SK-MEL-5 (cell line): ENCODE data around the gene KTI12. TPM values are rescaled to one million over a fixed set of nuclear protein-coding genes. Genes with fewer than 3 reads are reported as not detected.

Experiments
- DNase-seq: peaks from one replicate; pipeline ENCODE4 v3.0.0-alpha.2; 2016; ENCODE audit warnings: low read depth, low spot score
- in situ Hi-C: cut with HindIII; loops from 2 replicates; pipeline ENCODE4 v1.10.0; 2016; ENCODE audit warnings: low sequenced_read_pairs, high pct_unique_total_duplicates, low pct_unique_long_range_greater_than_20kb
- small RNA-seq, 2 experiments: library from RNA; depleted of rRNA; stranded (forward); fragments of <200 nt; gene quantifications; one replicate each; pipeline ENCODE3, GENCODE V24; 2014
- total RNA-seq: library from RNA; depleted of rRNA; stranded (reverse); fragments of >200 nt; shearing (Covaris generic); gene quantifications from 2 replicates; pipeline ENCODE4 v1.2.3, GENCODE V29; 2014; rRNA removed

The KTI12 gene
- total RNA-seq, 1 experiment from 2014 or later = 13.3 TPM

DNA sequence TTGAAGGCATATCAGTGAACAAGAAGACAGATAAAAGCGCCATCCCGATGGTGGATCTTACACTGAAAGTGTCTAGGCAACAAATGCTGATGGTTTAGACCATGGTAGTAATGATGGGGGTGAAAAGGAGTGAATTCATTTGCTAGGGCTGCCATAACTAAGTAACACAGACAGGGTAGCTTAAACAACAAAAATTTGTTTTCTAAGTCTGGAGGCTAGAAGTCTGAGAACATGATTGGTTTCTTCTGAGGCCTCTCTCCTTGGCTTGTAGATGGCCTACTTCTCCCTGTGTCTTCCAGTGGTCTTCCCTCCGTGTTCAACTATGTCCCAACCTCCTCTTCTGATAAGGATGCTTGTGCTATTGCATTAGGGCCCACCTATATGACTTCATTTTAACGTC is 29.7 kb downstream of the KTI12 start:
- no peak for DNase-seq
- in situ Hi-C loops = no loop called here

DNA sequence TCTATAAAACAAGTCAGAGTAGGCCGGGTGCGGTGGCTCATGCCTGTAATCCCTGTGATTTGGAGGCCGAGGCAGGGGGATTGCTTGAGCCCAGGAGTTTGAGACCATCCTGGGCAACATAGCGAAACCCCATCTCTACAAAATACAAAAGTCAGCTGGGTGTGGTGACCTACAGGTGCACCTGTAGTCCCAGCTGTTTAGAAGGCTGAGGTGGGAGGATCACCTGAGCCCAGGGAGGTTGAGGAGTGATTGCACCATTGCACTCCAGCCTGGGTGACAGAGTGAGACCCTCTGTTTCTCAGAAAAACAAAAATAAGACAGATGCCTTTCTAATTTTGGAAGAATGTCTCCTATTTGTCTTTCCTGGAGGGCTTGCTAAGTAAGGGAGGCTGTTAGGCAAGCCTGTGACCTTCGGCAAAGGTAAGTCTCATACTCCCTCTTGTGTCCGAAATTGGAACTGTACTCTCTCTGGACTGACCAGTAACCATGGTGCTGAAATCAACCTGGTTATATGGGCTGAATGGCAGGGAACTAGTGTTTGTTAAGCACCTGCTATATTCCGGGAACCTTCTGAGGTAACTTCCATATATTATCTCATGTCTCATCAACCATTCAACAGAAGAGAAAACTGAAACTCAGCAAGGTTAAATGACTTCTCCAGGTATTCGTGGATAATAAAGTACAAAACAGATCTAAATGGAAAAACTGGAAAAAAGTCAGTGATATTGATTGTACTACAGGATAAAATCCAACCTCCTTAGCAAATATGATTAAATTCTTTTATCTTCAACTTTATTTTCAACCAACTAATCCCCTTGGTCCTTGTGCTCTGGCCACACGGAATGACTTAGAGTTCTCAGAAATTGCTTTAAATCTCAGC is 31.3 kb downstream of the KTI12 start:
- in situ Hi-C loops = no loop called here

DNA sequence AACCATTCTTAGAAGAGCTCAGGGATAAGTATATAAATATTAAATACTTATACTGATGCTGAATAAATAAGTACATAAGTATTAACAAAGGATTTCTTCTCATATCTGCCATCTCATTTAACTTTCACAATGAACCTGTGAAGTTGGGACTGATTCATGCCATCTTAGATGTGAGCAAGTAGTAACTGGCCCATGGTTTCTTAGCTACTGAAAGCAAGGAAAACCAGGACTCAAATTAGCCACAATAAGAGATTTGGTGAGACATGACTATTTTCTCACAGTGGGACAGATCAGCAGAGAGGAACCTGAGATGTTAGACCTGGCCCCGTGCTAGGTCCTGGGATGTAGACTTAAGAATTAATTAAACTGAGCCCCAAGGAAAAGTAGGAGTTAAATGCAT is 34.9 kb downstream of the KTI12 start:
- no peak for DNase-seq
- in situ Hi-C loops = no loop called here

More for the DNA sequence above, 31.3 kb downstream of the KTI12 start:
- DNase-seq = peak; percentile 88

DNA sequence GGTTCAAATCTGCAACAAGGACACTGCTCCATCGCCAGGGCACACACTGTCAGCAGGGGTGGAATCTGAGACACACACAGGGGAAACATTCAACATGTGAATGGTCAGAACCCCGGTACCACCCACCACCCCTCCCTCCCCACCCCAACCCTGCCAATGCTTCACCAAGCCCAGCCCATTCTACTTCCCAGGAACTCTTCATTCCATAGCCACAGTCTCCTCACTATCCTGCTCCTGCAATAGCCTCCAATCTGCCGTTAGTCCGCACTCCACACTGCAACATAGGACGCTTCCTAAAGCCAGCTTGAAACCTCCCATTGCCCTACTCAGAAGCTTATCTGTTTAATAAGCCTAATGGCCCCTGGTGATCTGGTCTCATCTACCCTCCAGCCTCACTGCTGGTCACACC is 35.6 kb downstream of the KTI12 start:
- in situ Hi-C loops = no loop called here
- no peak for DNase-seq

DNA sequence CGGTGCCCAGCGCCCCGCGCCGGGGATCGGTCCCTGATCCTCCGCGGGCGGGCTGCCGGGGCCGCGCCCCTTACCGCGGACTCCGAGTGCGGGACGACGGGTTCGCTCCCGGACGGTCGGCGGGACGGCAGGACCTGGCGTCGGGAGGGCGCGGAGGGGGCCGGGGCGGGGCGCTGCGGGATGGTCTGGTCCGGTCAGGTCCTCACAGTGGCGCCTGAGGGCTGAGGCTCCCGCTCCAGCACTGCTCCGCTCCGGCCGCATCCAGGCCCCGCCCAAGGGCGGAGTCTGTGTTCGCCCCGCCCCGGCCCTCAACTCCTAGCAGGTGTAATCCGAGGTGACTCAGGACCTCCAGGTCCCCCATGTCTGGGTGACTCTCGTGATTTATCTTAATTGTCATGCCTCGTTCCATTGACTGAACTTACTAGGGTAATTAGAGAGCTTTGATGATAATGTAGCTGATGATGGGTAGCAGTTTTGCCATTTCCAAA is 43.1 kb downstream of the KTI12 start, which contains the start of gene RAB3B:
RAB3B (minus strand) TSS at position 223 of the 488 bp plus-strand sequence. CDS start 13,583 bp downstream, outside the sequence.
- in situ Hi-C loops = no loop called here
- DNase-seq = peak; percentile 30

DNA sequence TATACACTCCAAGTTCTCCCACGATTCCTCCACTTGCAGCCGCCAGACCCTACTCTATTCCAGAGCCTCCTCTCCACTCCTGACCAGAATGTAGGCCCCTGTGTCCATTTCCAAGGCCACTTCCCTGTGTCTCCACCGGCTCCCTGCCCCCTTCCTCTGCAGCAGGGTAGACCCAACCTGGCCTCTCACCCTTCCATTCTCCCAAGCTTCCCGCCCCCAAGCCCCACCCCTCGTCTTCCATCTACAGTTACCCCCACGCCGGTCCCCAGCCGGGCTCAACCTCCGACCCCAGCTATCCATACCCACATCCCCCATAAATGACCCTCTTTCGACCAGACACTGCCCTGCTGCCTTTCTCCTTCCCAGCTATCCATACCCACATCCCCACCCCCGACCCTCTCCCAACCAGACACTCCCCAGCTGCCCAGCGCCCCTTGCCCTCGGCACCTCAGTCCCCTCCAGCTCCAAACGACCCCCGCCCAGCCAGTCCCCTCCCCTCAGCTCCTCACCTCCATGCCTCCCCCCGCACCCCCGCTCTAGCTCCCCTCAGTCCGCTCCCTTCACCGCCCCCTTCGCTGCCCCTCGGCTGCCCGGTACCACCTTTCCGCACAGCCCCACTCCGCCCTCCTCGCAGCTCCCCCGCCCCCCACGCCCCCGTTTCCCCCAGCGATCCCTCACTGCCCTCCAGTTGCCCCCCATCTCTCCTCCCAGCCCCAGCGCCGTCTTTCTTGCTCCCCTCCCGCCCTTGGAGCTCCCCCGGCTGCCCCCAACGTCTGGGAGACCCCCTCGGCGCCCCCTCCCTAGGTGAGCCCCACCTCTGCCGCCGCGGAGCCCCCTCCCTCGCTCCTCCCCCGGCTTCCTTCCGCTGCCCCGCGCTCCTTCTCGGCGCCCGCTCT is 43.8 kb downstream of the KTI12 start:
- DNase-seq = no peak
- in situ Hi-C loops = no loop called here

DNA sequence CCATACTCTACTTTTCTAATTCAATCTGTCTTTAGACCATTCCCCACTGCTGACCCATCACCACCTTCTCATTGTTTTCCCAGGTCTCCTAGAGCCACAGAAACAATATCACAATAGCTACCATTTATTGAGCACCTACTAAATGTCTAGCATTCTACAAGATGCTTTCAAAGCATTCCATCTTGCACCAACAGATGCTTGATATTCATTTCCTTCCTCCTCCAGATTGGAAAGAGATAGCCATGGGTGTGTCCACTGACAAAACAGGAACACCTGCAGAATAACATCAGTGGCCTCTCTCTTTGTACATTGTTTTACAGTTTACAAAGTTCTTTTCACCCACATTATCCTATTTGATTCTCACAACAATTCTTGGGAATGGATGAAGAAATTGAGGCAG is 45.4 kb downstream of the KTI12 start:
- in situ Hi-C loops = no loop called here
- DNase-seq = no peak

DNA sequence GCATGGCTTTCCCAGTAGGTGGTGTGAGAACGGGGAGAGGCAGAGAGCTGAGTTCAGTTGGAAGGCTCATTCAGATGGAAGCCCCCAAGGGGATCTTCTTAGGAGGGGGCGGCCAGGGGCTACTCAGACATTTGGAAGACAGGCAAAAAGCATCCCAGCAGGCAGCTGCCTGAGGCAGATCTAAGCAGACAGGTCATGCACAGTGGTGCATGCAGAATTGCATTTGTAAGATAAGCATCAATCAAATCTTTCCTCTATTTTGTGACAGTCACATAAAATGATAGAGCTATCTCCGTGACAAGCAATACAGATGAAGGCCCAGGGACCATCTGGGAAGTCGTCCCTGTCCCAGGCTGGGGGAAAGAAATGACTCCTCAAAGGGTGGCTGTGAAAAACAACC is 46.9 kb downstream of the KTI12 start:
- in situ Hi-C loops = no loop called here
- no peak for DNase-seq

DNA sequence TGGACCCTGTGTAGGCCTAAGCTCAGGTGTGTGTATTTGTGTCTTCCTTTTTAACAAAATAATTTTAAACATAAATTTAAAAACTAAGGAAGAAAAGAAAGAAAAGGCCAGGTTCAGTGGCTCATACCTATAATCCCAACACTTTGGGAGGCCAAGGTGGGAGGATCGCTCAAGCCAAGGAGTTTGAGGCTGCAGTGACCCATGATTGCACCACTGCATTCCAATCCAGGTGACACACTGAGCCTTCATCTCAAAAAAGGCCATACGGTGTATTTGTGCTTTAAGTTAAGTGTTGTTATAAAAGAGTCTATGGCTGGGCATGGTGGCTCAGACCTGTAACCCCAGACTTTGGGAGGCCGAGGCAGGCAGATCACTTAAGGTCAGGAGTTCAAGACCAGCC is 51.4 kb downstream of the KTI12 start:
- DNase-seq = no peak
- in situ Hi-C loops = no loop called here

Small RNA genes lying within 50 kb of the gene (small RNA-seq; reads per million reads assigned to genes)
- 0 reads per million in 2 experiments for gene RN7SL290P

Other genes starting within 250 kb of the KTI12 start
- 48.0 and 59.5 TPM in 2 replicates for gene NRDC, start 155.1 kb downstream of the KTI12 start, total RNA-seq
- 0.08 and 0.19 TPM in 2 replicates for gene RAB3B, start 43.1 kb downstream of the KTI12 start, total RNA-seq
- 89.9 and 97.9 TPM in 2 replicates for gene TXNDC12, start 21.4 kb upstream of the KTI12 start, total RNA-seq
- 36.4 and 48.5 TPM in 2 replicates for gene BTF3L4, start 22.5 kb upstream of the KTI12 start, total RNA-seq
- 12.4 and 13.3 TPM in 2 replicates for gene ZFYVE9, start 108.3 kb upstream of the KTI12 start, total RNA-seq